Endothelial cell of umbilical vein (primary cell): ENCODE results near the gene LIMK2. TPM values are rescaled to one million over a fixed set of nuclear protein-coding genes. Genes with fewer than 3 reads are reported as not detected.

ENCODE experiments used
- BruUV-seq: library from RNA; stranded (reverse); fragments of 400-500 nt; replicated peaks from 2 replicates; lab custom pipeline; 2021; lab: Mats Ljungman, UMichigan
- CTCF ChIA-PET: fragments of 300-600, 350-600 bp; sonication (Branson Sonifier 250); formaldehyde crosslinking; loops from one replicate; lab custom pipeline; 2021; ENCODE audit warnings: antibody characterized with exemption, inconsistent platforms; lab: Charles Lee
- POLR2A ChIA-PET: fragments of 300-600, 350-600 bp; sonication (Branson Sonifier 250); formaldehyde crosslinking; loops from one replicate; lab custom pipeline; 2021; ENCODE audit warnings: antibody characterized with exemption, inconsistent platforms; lab: Charles Lee
- DNase-seq: peaks from one replicate; pipeline ENCODE4 v3.0.0-alpha.2; 2011; ENCODE audit warnings: low read depth, low spot score
- FAIRE-seq: peaks from 2 replicates; lab custom pipeline; 2011; peaks lifted over from hg19 to GRCh38; lab: Jason Lieb, UNC
- H2AFZ ChIP-seq: 2 replicates; pipeline ENCODE4 v1.6.0; 2012; ENCODE audit warnings: low read depth, low read length, control low read depth, inconsistent platforms
- H3K27ac ChIP-seq: 2 replicates; pipeline ENCODE4 v1.5.1; 2011; ENCODE audit warnings: low read depth, mild to moderate bottlenecking, control low read depth, low read length, moderate library complexity; ENCODE audit not compliant: insufficient read depth
- H3K27me3 ChIP-seq, 2 experiments: 2 replicates each; pipeline versions ENCODE4 v1.6.0 to v1.6.1; 2011; ENCODE audit warnings: low read length in 2 of 2, mixed read lengths in 1 of 2; ENCODE audit not compliant: control insufficient read depth in 2 of 2, insufficient read depth in 2 of 2
- H3K36me3 ChIP-seq, 2 experiments: 2 replicates in 1 of 2; 3 replicates in 1 of 2; pipeline ENCODE4 v1.5.1; 2011; ENCODE audit warnings: low read length in 2 of 2, mild to moderate bottlenecking in 1 of 2, moderate library complexity in 1 of 2; ENCODE audit not compliant: control insufficient read depth in 2 of 2, insufficient read depth in 2 of 2; ENCODE audit errors: extremely low read depth in 1 of 2
- H3K4me1 ChIP-seq: 3 replicates; pipeline ENCODE4 v1.5.1; 2011; ENCODE audit warnings: mild to moderate bottlenecking, low read length; ENCODE audit not compliant: control insufficient read depth, insufficient read depth; ENCODE audit errors: extremely low read depth
- H3K4me2 ChIP-seq: 2 replicates; pipeline ENCODE4 v1.6.1; 2011; ENCODE audit warnings: low read length, control low read depth, mixed read lengths; ENCODE audit not compliant: insufficient read depth
- H3K4me3 ChIP-seq, 3 experiments: fragments of 200-600 bp in 1 of 3; sonication (generic), shearing (Covaris generic) in 1 of 3; replicated peaks in 1 of 3; 2 replicates each; pipeline ENCODE4 v1.5.1; 2011 to 2016; ENCODE audit warnings: control low read depth in 3 of 3, low read length in 3 of 3, mild to moderate bottlenecking in 2 of 3, inconsistent platforms in 1 of 3, low read depth in 1 of 3, moderate library complexity in 1 of 3; ENCODE audit not compliant: insufficient read depth in 1 of 3
- H3K79me2 ChIP-seq: 2 replicates; pipeline ENCODE4 v1.6.0; 2012; ENCODE audit warnings: low read length, inconsistent platforms; ENCODE audit not compliant: control insufficient read depth, insufficient read depth
- H3K9ac ChIP-seq: replicated peaks from 2 replicates; pipeline ENCODE3; 2011; ENCODE audit warnings: low read length, control low read depth; ENCODE audit not compliant: insufficient read depth; ENCODE audit errors: extremely low read depth
- H3K9me1 ChIP-seq: replicated peaks from 3 replicates; pipeline ENCODE4 v1.6.0; 2011; ENCODE audit warnings: mild to moderate bottlenecking, low read length; ENCODE audit not compliant: control insufficient read depth, insufficient read depth; ENCODE audit errors: extremely low read depth
- H3K9me3 ChIP-seq: replicated peaks from 2 replicates; pipeline ENCODE4 v1.5.1; 2012; ENCODE audit warnings: low read length, inconsistent platforms; ENCODE audit not compliant: control insufficient read depth, insufficient read depth
- H4K20me1 ChIP-seq: replicated peaks from 2 replicates; pipeline ENCODE3; 2011; ENCODE audit warnings: mild to moderate bottlenecking, low read length; ENCODE audit not compliant: control insufficient read depth, insufficient read depth; ENCODE audit errors: extremely low read depth
- EZH2 ChIP-seq: IDR thresholded peaks from 2 replicates; pipeline ENCODE4 v1.6.1; 2012; ENCODE audit warnings: borderline replicate concordance, low read depth, mild to moderate bottlenecking, moderate library complexity, low read length, inconsistent platforms; ENCODE audit not compliant: severe bottlenecking
- FOS ChIP-seq: IDR thresholded peaks from 2 replicates; pipeline ENCODE4 v1.6.1; 2011; ENCODE audit warnings: mild to moderate bottlenecking, low read length, moderate library complexity, borderline replicate concordance; ENCODE audit not compliant: insufficient read depth
- GATA2 ChIP-seq: IDR thresholded peaks from 2 replicates; pipeline ENCODE4 v1.7.0; 2011; ENCODE audit warnings: low read depth, mild to moderate bottlenecking, moderate library complexity, mixed read lengths, low read length; ENCODE audit not compliant: insufficient read length, insufficient read depth
- JUN ChIP-seq: IDR thresholded peaks from 2 replicates; pipeline ENCODE4 v1.6.1; 2011; ENCODE audit warnings: borderline replicate concordance, low read depth; ENCODE audit not compliant: insufficient read length, insufficient read depth
- MYC ChIP-seq: IDR thresholded peaks from one replicate; pipeline ENCODE4 v1.6.1; 2011; ENCODE audit warnings: mild to moderate bottlenecking, low read depth, low read length
- POLR2A ChIP-seq: IDR thresholded peaks from 2 replicates; pipeline ENCODE4 v1.6.1; 2012; ENCODE audit warnings: low read depth, mild to moderate bottlenecking, control low read depth, low read length
- POLR2AphosphoS5 ChIP-seq: IDR thresholded peaks from 2 replicates; pipeline ENCODE4 v1.6.1; 2012; ENCODE audit warnings: low read depth, mild to moderate bottlenecking, control low read depth, low read length, moderate library complexity; ENCODE audit not compliant: insufficient read depth
- dilution Hi-C: fragments of 300-500 bp; cut with MboI; formaldehyde crosslinking; loops from one replicate; pipeline ENCODE4 v1.15.0; 2019; ENCODE audit warnings: low sequenced_read_pairs; ENCODE audit not compliant: extremely low pct_ligation_motif_present
- intact Hi-C: fragments of 100-400 bp; cut with micrococcal nuclease; formaldehyde crosslinking; loops from one replicate; pipeline ENCODE4 v1.10.0; 2022
- polyA plus RNA-seq, 4 experiments: library from polyadenylated mRNA; depleted of rRNA in 3 of 4; stranded (reverse) in 3 of 4; unstranded in 1 of 4; fragments of >200 nt; gene quantifications; 2 replicates each; pipeline versions ENCODE4 v1.2.1 to v1.2.3, GENCODE V29; 2011 to 2012; ENCODE audit warnings: missing spikeins in 1 of 4
- small RNA-seq: library from RNA; depleted of rRNA; stranded (forward); fragments of <200 nt; gene quantifications from one replicate; pipeline ENCODE3, GENCODE V24; 2012; ENCODE audit warnings: low replicate concordance, low read depth; ENCODE audit not compliant: insufficient read depth, insufficient read length
- total RNA-seq: library from RNA; stranded (reverse); gene quantifications from 2 replicates; pipeline ENCODE4 v1.2.3, GENCODE V29; 2021
- TF ChIP-seq, protein P1 (sequence below): IDR thresholded peaks from 2 replicates; pipeline ENCODE4 v1.6.1; 2011; ENCODE audit not compliant: insufficient read depth, insufficient read length
- TF ChIP-seq, protein P2 (sequence below), 2 donors: IDR thresholded peaks; 1 replicate in 1 of 2; 2 replicates in 1 of 2; pipeline ENCODE4 v1.5.1; 2011; ENCODE audit warnings: low read length in 2 of 2, mild to moderate bottlenecking in 2 of 2, moderate library complexity in 2 of 2, control low read depth in 1 of 2, inconsistent platforms in 1 of 2, low read depth in 1 of 2; ENCODE audit not compliant: insufficient read depth in 1 of 2; ENCODE audit errors: extremely low read depth in 1 of 2

LIMK2 gene
- total and polyA plus RNA-seq, 2 donors (not counting 3 experiments of a cell fraction or from before 2014, with no cell fraction given): 23.2 to 76.7 TPM

- dilution Hi-C loops: no loop called here
- H4K20me1 ChIP-seq: no peaks in the 10 kb centered on the region
- intact Hi-C loops: no loop called here
- H2AFZ ChIP-seq: no peak overlapping the region
- ChIA-PET POLR2A (no interaction called here), CTCF (no interaction called here)
- H3K27me3 ChIP-seq: no peaks in the 10 kb centered on the region
- no peak overlapping the region for H3K4me2 ChIP-seq
- H3K9me1 ChIP-seq: no peaks in the 10 kb centered on the region
- H3K9ac ChIP-seq: no peak overlapping the region
- H3K36me3 ChIP-seq: peaks cover 12 to 48% of the 10 kb centered on the region in 2 experiments
- H3K4me3 ChIP-seq: no peak overlapping the region
- no peaks in the 10 kb centered on the region for H3K9me3 ChIP-seq
- no TSS peak for BruUV-seq
- H3K27ac ChIP-seq: no peak overlapping the region
- H3K79me2 ChIP-seq: no peaks in the 10 kb centered on the region
- no peak for FAIRE-seq
- DNase-seq: no peak
- TF ChIP-seq, protein P1, sequence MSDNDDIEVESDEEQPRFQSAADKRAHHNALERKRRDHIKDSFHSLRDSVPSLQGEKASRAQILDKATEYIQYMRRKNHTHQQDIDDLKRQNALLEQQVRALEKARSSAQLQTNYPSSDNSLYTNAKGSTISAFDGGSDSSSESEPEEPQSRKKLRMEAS: no peak
- TF ChIP-seq POLR2AphosphoS5: no peak
- TF ChIP-seq FOS: no peak
- TF ChIP-seq EZH2: no peak
- no peak for TF ChIP-seq JUN
- no peak for TF ChIP-seq MYC
- no peak for TF ChIP-seq POLR2A
- TF ChIP-seq, protein P2, sequence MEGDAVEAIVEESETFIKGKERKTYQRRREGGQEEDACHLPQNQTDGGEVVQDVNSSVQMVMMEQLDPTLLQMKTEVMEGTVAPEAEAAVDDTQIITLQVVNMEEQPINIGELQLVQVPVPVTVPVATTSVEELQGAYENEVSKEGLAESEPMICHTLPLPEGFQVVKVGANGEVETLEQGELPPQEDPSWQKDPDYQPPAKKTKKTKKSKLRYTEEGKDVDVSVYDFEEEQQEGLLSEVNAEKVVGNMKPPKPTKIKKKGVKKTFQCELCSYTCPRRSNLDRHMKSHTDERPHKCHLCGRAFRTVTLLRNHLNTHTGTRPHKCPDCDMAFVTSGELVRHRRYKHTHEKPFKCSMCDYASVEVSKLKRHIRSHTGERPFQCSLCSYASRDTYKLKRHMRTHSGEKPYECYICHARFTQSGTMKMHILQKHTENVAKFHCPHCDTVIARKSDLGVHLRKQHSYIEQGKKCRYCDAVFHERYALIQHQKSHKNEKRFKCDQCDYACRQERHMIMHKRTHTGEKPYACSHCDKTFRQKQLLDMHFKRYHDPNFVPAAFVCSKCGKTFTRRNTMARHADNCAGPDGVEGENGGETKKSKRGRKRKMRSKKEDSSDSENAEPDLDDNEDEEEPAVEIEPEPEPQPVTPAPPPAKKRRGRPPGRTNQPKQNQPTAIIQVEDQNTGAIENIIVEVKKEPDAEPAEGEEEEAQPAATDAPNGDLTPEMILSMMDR (IDR thresholded peaks at IDR 0.05; ENCODE audit: extremely low read depth in 1 of 2, insufficient read depth in 1 of 2, low read depth in 1 of 2, low read length in 2 of 2): no peak
- TF ChIP-seq GATA2: no peak
- H3K4me1 ChIP-seq: no peaks in the 10 kb centered on the region
Measured at GRCh38 chr22:31329029-31329428, 116.9 kb downstream of the LIMK2 start.

Small RNA genes lying within 50 kb of the gene (small RNA-seq; reads per million reads assigned to genes)
- gene RF00019: not detected
- gene RNA5SP496: not detected
- gene RNU6-1128P: not detected

Other genes starting within 250 kb of the LIMK2 start
- 34.7 and 38.1 TPM in 2 replicates for gene MORC2, start 243.5 kb upstream of the LIMK2 start, total RNA-seq
- 11.1 and 11.6 TPM in 2 replicates for gene MORC2, start 243.5 kb upstream of the LIMK2 start, polyA plus RNA-seq
- 76.8 and 85.9 TPM in 2 replicates for gene TUG1, start 243.0 kb upstream of the LIMK2 start, total RNA-seq
- 70.1 and 77.1 TPM in 2 replicates for gene TUG1, start 243.0 kb upstream of the LIMK2 start, polyA plus RNA-seq
- gene SMTN, start 131.0 kb upstream of the LIMK2 start, total RNA-seq: 197 and 201 TPM in 2 replicates
- gene SMTN, start 131.0 kb upstream of the LIMK2 start, polyA plus RNA-seq: 56.0 and 59.0 TPM in 2 replicates
- gene SELENOM, start 104.7 kb upstream of the LIMK2 start, total RNA-seq: 29.6 TPM in 2 replicates
- gene SELENOM, start 104.7 kb upstream of the LIMK2 start, polyA plus RNA-seq: 87.1 and 132 TPM in 2 replicates
- 0.49 and 0.65 TPM in 2 replicates for gene INPP5J, start 89.3 kb upstream of the LIMK2 start, total RNA-seq
- gene INPP5J, start 89.3 kb upstream of the LIMK2 start, polyA plus RNA-seq: 0.43 and 0.59 TPM in 2 replicates
- 0.75 and 1.0 TPM in 2 replicates for gene PLA2G3, start 71.8 kb upstream of the LIMK2 start, total RNA-seq
- 0.84 and 0.91 TPM in 2 replicates for gene PLA2G3, start 71.8 kb upstream of the LIMK2 start, polyA plus RNA-seq
- 28.5 and 29.7 TPM in 2 replicates for gene RNF185, start 52.1 kb upstream of the LIMK2 start, total RNA-seq
- 30.5 and 35.4 TPM in 2 replicates for gene RNF185, start 52.1 kb upstream of the LIMK2 start, polyA plus RNA-seq
- 7.7 and 8.4 TPM in 2 replicates for gene PIK3IP1, start 80.2 kb downstream of the LIMK2 start, total RNA-seq
- gene PIK3IP1, start 80.2 kb downstream of the LIMK2 start, polyA plus RNA-seq: 11.1 and 13.2 TPM in 2 replicates
- gene PATZ1, start 134.0 kb downstream of the LIMK2 start, total RNA-seq: 22.9 and 23.7 TPM in 2 replicates
- 19.7 and 20.5 TPM in 2 replicates for gene PATZ1, start 134.0 kb downstream of the LIMK2 start, polyA plus RNA-seq
- gene DRG1, start 187.3 kb downstream of the LIMK2 start, total RNA-seq: 51.6 and 65.1 TPM in 2 replicates
- 30.6 and 37.7 TPM in 2 replicates for gene DRG1, start 187.3 kb downstream of the LIMK2 start, polyA plus RNA-seq